ENCODE measurements around the gene SRGAP1.

The SRGAP1 gene

GRCh38 chr12:63931703-63932102 is 87.2 kb downstream of the SRGAP1 start:
- DNase-seq (ENCODE audit: low read depth) = no peak
- no peak for TF ChIP-seq CTCF (IDR thresholded peaks at IDR 0.05; ENCODE audit: control insufficient read depth, insufficient read depth, low read depth, low read length, missing control alignments)
- H3K4me3 ChIP-seq (ENCODE audit: control insufficient read depth, low read depth, low read length) = no peak overlapping the region

GRCh38 chr12:63934936-63935335 is 90.4 kb downstream of the SRGAP1 start:
- H3K4me3 ChIP-seq (ENCODE audit: control insufficient read depth, low read depth, low read length) = no peak overlapping the region
- no peak for TF ChIP-seq CTCF (IDR thresholded peaks at IDR 0.05; ENCODE audit: control insufficient read depth, insufficient read depth, low read depth, low read length, missing control alignments)
- no peak for DNase-seq (ENCODE audit: low read depth)

DNA sequence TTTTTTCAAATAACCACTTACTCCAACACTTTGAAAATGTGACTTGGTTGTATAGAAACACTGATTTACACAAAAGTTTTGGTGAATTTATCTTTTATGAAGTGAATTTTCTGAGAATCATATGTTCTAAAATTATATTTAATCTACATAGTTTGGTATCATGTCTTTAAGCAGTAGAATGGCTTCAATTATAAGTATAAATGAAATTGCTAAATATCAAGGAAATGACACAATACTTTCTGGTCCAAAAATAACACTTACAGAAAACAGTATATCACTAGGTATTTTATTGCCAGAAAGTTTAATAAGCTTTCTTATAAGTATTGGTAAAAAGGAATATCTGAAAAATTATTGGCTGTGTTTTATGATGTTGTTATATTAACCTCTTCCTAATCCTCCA is 90.9 kb downstream of the SRGAP1 start:
- TF ChIP-seq CTCF (IDR thresholded peaks at IDR 0.05; ENCODE audit: control insufficient read depth, insufficient read depth, low read depth, low read length, missing control alignments) = no peak
- no peak for DNase-seq (ENCODE audit: low read depth)
- no peak overlapping the region for H3K4me3 ChIP-seq (ENCODE audit: control insufficient read depth, low read depth, low read length)

- no peak overlapping the region for H3K4me3 ChIP-seq (ENCODE audit: control insufficient read depth, low read depth, low read length)
- TF ChIP-seq CTCF (IDR thresholded peaks at IDR 0.05; ENCODE audit: control insufficient read depth, insufficient read depth, low read depth, low read length, missing control alignments) = no peak
- no peak for DNase-seq (ENCODE audit: low read depth)
These were observed 93.1 kb downstream of the SRGAP1 start for GRCh38 chr12:63937378-63938316.

- DNase-seq (ENCODE audit: low read depth) = no peak
- H3K4me3 ChIP-seq (ENCODE audit: control insufficient read depth, low read depth, low read length) = no peak overlapping the region
- TF ChIP-seq CTCF (IDR thresholded peaks at IDR 0.05; ENCODE audit: control insufficient read depth, insufficient read depth, low read depth, low read length, missing control alignments) = no peak
These were observed 96.0 kb downstream of the SRGAP1 start for GRCh38 chr12:63940310-63941005.

- TF ChIP-seq CTCF (IDR thresholded peaks at IDR 0.05; ENCODE audit: control insufficient read depth, insufficient read depth, low read depth, low read length, missing control alignments) = no peak
- DNase-seq (ENCODE audit: low read depth) = no peak
- no peak overlapping the region for H3K4me3 ChIP-seq (ENCODE audit: control insufficient read depth, low read depth, low read length)
These were observed 96.8 kb downstream of the SRGAP1 start for GRCh38 chr12:63941166-63941800.
